Colonic mucosa (tissue), 4 donors: ENCODE results near the gene STXBP2. TPM values are rescaled to one million over a fixed set of nuclear protein-coding genes. Genes with fewer than 3 reads are reported as not detected.

Experiments used
- DNase-seq: peaks from one replicate; pipeline ENCODE4 v3.0.0-alpha.2; 2020
- H3K27ac ChIP-seq: fragments of 200-600 bp; one replicate; pipeline ENCODE4 v1.8.0; 2021
- H3K27me3 ChIP-seq: fragments of 200-600 bp; one replicate; pipeline ENCODE4 v1.8.0; 2021
- H3K36me3 ChIP-seq: fragments of 200-600 bp; one replicate; pipeline ENCODE4 v1.8.0; 2021
- H3K4me1 ChIP-seq: fragments of 200-600 bp; one replicate; pipeline ENCODE4 v1.8.0; 2021; ENCODE audit warnings: mild to moderate bottlenecking
- H3K4me3 ChIP-seq: fragments of 200-600 bp; one replicate; pipeline ENCODE4 v1.8.0; 2021
- H3K9ac ChIP-seq, 2 donors: one replicate each; pipeline ENCODE4 v1.7.0; 2013; ENCODE audit warnings: control low read depth in 2 of 2, low read depth in 2 of 2, low read length in 2 of 2
- H3K9me3 ChIP-seq: fragments of 200-600 bp; one replicate; pipeline ENCODE4 v1.8.0; 2021
- intact Hi-C: fragments of 100-400 bp; cut with DNase I; formaldehyde crosslinking; loops from one replicate; pipeline ENCODE4 v1.14.1; 2022
- total RNA-seq, 2 donors: library from RNA; stranded (reverse); fragmentation: NEBNext Ultra II Directional in 1 of 2; extraction: Animal tissue kit (Norgen Biotek cat#: 25700) in 1 of 2; gene quantifications; one replicate each; pipeline ENCODE4 v1.2.1, GENCODE V29; 2021
- TF ChIP-seq, protein P1 (sequence below): fragments of 200-600 bp; IDR thresholded peaks from one replicate; pipeline ENCODE4 v1.8.0; 2022; ENCODE audit warnings: antibody characterized with exemption, mild to moderate bottlenecking
- donor health status: healthy.
- donor health status: DM: no; HTN: no; CAD: no.
- donor health status: DM: no; HTN: no; CAD: no.

Gene STXBP2
- total RNA-seq, 2 donors from 2014 or later: 166 to 212 TPM

DNA sequence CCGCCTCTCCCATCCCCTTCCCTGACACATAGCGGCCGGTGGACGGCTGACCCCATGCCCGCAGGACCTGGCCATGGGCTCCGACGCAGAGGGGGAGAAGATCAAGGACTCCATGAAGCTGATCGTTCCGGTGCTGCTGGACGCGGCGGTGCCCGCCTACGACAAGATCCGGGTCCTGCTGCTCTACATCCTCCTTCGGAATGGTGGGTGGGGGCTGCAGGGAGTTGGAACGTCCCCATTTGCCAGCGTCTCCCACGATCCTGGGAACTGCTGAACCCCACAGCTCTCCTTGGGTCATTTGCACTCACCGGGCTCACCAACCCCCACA lies 7.6 kb downstream of the STXBP2 start:
- H3K4me3 ChIP-seq: no peak overlapping the region
- no peak overlapping the region for H3K9ac ChIP-seq
- TF ChIP-seq, protein P1, sequence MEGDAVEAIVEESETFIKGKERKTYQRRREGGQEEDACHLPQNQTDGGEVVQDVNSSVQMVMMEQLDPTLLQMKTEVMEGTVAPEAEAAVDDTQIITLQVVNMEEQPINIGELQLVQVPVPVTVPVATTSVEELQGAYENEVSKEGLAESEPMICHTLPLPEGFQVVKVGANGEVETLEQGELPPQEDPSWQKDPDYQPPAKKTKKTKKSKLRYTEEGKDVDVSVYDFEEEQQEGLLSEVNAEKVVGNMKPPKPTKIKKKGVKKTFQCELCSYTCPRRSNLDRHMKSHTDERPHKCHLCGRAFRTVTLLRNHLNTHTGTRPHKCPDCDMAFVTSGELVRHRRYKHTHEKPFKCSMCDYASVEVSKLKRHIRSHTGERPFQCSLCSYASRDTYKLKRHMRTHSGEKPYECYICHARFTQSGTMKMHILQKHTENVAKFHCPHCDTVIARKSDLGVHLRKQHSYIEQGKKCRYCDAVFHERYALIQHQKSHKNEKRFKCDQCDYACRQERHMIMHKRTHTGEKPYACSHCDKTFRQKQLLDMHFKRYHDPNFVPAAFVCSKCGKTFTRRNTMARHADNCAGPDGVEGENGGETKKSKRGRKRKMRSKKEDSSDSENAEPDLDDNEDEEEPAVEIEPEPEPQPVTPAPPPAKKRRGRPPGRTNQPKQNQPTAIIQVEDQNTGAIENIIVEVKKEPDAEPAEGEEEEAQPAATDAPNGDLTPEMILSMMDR: no peak
- H3K27ac ChIP-seq: no peak overlapping the region
- no peaks in the 10 kb centered on the region for H3K27me3 ChIP-seq
- intact Hi-C loops: no loop called here
- no peaks in the 10 kb centered on the region for H3K9me3 ChIP-seq
- DNase-seq: no peak
- H3K4me1 ChIP-seq: no peaks in the 10 kb centered on the region
- H3K36me3 ChIP-seq: no peaks in the 10 kb centered on the region

DNA sequence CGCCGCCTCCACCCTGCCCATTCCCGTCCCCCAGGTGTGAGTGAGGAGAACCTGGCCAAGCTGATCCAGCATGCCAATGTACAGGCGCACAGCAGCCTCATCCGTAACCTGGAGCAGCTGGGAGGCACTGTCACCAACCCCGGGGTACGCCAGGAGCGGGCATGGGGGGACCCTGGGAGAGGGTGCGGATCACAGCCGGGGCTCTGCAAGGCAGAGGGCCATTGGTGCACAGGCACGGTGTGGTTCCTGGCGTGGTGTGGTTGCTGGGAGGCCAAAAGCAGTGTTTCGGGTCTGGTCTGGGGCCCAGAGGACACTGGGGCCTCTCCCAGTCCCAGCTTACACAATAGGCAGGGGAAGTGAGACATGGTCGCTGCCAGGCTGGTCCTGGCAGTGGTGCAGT lies 8.3 kb downstream of the STXBP2 start:
- Histone ChIP-seq H3K4me3 (no peak overlapping the region), H3K36me3 (no peaks in the 10 kb centered on the region), H3K4me1 (no peaks in the 10 kb centered on the region), H3K9ac (no peak overlapping the region), H3K9me3 (no peaks in the 10 kb centered on the region), H3K27ac (no peak overlapping the region), H3K27me3 (no peaks in the 10 kb centered on the region)
- intact Hi-C loops: no loop called here
- TF ChIP-seq, protein P1: no peak
- no peak for DNase-seq

DNA sequence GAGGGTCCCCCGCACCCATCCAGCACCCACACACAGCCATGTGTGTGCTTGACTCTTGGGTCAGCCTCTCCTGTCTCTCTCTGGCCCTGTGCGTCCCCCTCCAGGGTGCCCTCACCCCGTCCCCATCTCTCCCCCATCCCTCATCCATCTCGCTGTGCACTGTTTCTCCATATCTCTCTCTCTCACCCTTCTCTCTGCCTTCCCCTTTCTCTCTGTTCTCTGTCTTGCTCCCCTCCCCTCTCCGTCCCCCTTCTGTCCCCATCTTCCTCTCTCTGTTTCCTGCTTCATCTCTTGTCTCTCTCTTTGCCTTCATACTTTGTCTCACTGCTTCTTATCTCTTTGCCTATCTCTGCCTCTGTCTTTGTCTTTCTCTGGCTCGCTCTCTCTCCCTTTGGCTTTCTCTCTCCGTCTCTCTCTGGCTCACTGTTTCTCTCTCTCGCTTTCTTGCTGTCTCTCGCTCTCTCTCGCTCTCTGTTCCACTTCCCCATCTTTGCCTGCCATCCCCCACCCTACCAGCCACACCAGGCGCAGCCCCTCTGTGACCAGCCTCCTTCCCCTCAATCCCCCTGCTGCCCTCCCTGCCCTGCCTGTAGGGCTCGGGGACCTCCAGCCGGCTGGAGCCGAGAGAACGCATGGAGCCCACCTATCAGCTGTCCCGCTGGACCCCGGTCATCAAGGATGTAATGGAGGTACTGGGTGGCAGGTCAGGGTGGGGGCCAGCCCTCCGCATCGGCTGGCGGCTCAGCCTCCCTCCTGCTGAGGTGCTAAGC lies 8.9 kb downstream of the STXBP2 start:
- Histone ChIP-seq H3K4me1 (no peaks in the 10 kb centered on the region), H3K9ac (no peak overlapping the region), H3K36me3 (no peaks in the 10 kb centered on the region), H3K27me3 (no peaks in the 10 kb centered on the region), H3K27ac (no peak overlapping the region), H3K9me3 (no peaks in the 10 kb centered on the region), H3K4me3 (no peak overlapping the region)
- intact Hi-C loops: no loop called here
- no peak for DNase-seq
- TF ChIP-seq, protein P1: no peak

DNA sequence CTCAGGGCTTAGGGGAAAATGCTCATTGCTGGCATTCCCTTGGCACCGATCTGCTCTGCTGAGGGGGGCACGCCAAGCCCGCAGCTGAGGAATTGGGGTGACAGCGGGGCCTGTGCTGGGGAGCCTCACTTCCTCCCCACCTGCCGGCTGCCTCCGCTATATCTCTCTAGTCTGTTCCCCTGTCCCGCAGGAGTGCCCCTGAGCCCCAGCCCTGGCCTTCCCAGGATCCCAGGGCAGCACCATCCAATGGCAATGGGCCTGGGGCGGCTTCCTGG lies 9.5 kb downstream of the STXBP2 start:
- no peaks in the 10 kb centered on the region for H3K9me3 ChIP-seq
- intact Hi-C loops: no loop called here

DNA sequence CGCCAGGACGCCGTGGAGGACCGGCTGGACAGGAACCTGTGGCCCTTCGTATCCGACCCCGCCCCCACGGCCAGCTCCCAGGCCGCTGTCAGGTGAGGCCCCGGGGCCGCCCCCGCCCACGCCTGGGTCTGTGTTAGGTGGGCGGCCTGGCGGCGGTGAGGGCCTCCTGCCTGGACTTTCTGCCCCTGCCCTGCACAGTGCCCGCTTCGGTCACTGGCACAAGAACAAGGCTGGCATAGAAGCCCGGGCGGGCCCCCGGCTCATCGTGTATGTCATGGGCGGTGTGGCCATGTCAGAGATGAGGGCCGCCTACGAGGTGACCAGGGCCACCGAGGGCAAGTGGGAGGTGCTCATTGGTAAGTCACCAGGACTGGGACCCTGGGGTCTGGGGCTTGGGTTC lies 10.2 kb downstream of the STXBP2 start:
- Histone ChIP-seq H3K4me1 (no peaks in the 10 kb centered on the region), H3K27me3 (no peaks in the 10 kb centered on the region), H3K4me3 (no peak overlapping the region), H3K9me3 (no peaks in the 10 kb centered on the region), H3K36me3 (no peaks in the 10 kb centered on the region), H3K27ac (no peak overlapping the region), H3K9ac (no peak overlapping the region)
- TF ChIP-seq, protein P1: no peak
- intact Hi-C loops: no loop called here
- DNase-seq: no peak

More for the DNA sequence above, 9.5 kb downstream of the STXBP2 start:
- TF ChIP-seq, protein P1: no peak
- Histone ChIP-seq H3K4me1 (no peaks in the 10 kb centered on the region), H3K4me3 (no peak overlapping the region), H3K36me3 (no peaks in the 10 kb centered on the region), H3K9ac (no peak overlapping the region), H3K27ac (no peak overlapping the region), H3K27me3 (no peaks in the 10 kb centered on the region)
- DNase-seq: no peak
